ENCODE measurements around the gene RPL18. TPM values are rescaled to one million over a fixed set of nuclear protein-coding genes. Genes with fewer than 3 reads are reported as not detected.

The RPL18 gene
- total and polyA plus RNA-seq, 9 of the 15 experiments (the other 6 are each of a cell fraction or from before 2014, with no cell fraction given): 312 to 2,635 (median 1,653) TPM

GRCh38 chr19:48660852-48661710 lies 42.1 kb upstream of the RPL18 start (continued):
- TF ChIP-seq, protein P1, sequence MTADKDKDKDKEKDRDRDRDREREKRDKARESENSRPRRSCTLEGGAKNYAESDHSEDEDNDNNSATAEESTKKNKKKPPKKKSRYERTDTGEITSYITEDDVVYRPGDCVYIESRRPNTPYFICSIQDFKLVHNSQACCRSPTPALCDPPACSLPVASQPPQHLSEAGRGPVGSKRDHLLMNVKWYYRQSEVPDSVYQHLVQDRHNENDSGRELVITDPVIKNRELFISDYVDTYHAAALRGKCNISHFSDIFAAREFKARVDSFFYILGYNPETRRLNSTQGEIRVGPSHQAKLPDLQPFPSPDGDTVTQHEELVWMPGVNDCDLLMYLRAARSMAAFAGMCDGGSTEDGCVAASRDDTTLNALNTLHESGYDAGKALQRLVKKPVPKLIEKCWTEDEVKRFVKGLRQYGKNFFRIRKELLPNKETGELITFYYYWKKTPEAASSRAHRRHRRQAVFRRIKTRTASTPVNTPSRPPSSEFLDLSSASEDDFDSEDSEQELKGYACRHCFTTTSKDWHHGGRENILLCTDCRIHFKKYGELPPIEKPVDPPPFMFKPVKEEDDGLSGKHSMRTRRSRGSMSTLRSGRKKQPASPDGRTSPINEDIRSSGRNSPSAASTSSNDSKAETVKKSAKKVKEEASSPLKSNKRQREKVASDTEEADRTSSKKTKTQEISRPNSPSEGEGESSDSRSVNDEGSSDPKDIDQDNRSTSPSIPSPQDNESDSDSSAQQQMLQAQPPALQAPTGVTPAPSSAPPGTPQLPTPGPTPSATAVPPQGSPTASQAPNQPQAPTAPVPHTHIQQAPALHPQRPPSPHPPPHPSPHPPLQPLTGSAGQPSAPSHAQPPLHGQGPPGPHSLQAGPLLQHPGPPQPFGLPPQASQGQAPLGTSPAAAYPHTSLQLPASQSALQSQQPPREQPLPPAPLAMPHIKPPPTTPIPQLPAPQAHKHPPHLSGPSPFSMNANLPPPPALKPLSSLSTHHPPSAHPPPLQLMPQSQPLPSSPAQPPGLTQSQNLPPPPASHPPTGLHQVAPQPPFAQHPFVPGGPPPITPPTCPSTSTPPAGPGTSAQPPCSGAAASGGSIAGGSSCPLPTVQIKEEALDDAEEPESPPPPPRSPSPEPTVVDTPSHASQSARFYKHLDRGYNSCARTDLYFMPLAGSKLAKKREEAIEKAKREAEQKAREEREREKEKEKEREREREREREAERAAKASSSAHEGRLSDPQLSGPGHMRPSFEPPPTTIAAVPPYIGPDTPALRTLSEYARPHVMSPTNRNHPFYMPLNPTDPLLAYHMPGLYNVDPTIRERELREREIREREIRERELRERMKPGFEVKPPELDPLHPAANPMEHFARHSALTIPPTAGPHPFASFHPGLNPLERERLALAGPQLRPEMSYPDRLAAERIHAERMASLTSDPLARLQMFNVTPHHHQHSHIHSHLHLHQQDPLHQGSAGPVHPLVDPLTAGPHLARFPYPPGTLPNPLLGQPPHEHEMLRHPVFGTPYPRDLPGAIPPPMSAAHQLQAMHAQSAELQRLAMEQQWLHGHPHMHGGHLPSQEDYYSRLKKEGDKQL (CRISPR knock-in tag; IDR thresholded peaks at IDR 0.05; ENCODE audit: borderline replicate concordance): no peak
- TF ChIP-seq, protein P2, sequence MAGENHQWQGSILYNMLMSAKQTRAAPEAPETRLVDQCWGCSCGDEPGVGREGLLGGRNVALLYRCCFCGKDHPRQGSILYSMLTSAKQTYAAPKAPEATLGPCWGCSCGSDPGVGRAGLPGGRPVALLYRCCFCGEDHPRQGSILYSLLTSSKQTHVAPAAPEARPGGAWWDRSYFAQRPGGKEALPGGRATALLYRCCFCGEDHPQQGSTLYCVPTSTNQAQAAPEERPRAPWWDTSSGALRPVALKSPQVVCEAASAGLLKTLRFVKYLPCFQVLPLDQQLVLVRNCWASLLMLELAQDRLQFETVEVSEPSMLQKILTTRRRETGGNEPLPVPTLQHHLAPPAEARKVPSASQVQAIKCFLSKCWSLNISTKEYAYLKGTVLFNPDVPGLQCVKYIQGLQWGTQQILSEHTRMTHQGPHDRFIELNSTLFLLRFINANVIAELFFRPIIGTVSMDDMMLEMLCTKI (IDR thresholded peaks at IDR 0.05; ENCODE audit: partially characterized antibody): no peak
- TF ChIP-seq BCOR (IDR thresholded peaks at IDR 0.05) (no peak), RBM15 (IDR thresholded peaks at IDR 0.05; ENCODE audit: insufficient read depth, low read length) (no peak), NFYB (IDR thresholded peaks at IDR 0.05; ENCODE audit: extremely low read depth, insufficient read length) (peak; percentile 71), FOXA1 (IDR thresholded peaks at IDR 0.05; ENCODE audit: borderline replicate concordance) (no peak), ZBTB2 (IDR thresholded peaks at IDR 0.05) (no peak)

All from K562 (cell line).